ENCODE data around the gene DNAJC28.

DNA sequence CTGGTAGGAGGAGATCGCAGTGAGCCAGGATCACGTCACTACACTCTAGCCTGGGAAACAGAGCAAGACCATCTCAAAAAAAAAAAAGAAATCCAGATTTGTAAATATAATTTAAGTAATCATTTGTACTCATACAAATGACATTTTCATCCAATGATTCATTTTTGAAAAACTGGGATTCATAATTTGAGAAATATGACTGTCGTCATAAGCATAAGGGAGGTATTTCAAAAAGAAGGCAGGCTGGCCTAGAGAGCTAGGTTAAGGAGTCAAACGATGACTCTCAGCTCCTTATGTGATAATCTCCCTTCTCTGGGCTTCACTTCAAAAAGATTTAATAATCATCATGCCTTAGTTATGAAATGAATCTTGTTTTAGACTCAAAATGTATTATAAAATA, 48.1 kb upstream of the DNAJC28 start:
- TF ChIP-seq, protein P1, sequence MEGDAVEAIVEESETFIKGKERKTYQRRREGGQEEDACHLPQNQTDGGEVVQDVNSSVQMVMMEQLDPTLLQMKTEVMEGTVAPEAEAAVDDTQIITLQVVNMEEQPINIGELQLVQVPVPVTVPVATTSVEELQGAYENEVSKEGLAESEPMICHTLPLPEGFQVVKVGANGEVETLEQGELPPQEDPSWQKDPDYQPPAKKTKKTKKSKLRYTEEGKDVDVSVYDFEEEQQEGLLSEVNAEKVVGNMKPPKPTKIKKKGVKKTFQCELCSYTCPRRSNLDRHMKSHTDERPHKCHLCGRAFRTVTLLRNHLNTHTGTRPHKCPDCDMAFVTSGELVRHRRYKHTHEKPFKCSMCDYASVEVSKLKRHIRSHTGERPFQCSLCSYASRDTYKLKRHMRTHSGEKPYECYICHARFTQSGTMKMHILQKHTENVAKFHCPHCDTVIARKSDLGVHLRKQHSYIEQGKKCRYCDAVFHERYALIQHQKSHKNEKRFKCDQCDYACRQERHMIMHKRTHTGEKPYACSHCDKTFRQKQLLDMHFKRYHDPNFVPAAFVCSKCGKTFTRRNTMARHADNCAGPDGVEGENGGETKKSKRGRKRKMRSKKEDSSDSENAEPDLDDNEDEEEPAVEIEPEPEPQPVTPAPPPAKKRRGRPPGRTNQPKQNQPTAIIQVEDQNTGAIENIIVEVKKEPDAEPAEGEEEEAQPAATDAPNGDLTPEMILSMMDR (IDR thresholded peaks at IDR 0.05) = no peak
- no peak for TF ChIP-seq EZH2 (IDR thresholded peaks at IDR 0.05; ENCODE audit: borderline replicate concordance, insufficient read depth, low read depth, low read length, poor library complexity, severe bottlenecking)
